Esophagus muscularis mucosa (tissue), 4 donors: Measurements from ENCODE around the gene B9D2. TPM values are rescaled to one million over a fixed set of nuclear protein-coding genes. Genes with fewer than 3 reads are reported as not detected.

ENCODE experiments used
- DNase-seq: peaks from one replicate; pipeline ENCODE4 v3.0.0-alpha.2; 2017; ENCODE audit errors: extremely low spot score
- H3K27ac ChIP-seq, 4 donors: fragments of 200-600 bp; sonication (generic); replicated peaks in 1 of 4; 1 replicate in 3 of 4; 2 replicates in 1 of 4; pipeline ENCODE4 v1.5.1; 2016 to 2019; ENCODE audit warnings: mild to moderate bottlenecking in 1 of 4
- H3K27me3 ChIP-seq, 4 donors: fragments of 200-600 bp; sonication (generic); one replicate each; pipeline versions ENCODE4 v1.5.1 to v1.6.0; 2016 to 2019
- H3K36me3 ChIP-seq, 4 donors: fragments of 200-600 bp; sonication (generic); one replicate each; pipeline ENCODE4 v1.5.1; 2016 to 2019
- H3K4me1 ChIP-seq, 4 donors: fragments of 200-600 bp; sonication (generic); one replicate each; pipeline ENCODE4 v1.5.1; 2016 to 2019
- H3K4me3 ChIP-seq, 4 donors: fragments of 200-600 bp; sonication (generic); 1 replicate in 2 of 4; 2 replicates in 2 of 4; pipeline ENCODE4 v1.5.1; 2016 to 2019; ENCODE audit warnings: mild to moderate bottlenecking in 4 of 4, moderate library complexity in 1 of 4
- H3K9me3 ChIP-seq, 4 donors: fragments of 200-600 bp; sonication (generic); 1 replicate in 3 of 4; 2 replicates in 1 of 4; pipeline ENCODE4 v1.5.1; 2016 to 2019
- EP300 ChIP-seq: sonication (generic); formaldehyde crosslinking; IDR thresholded peaks from one replicate; pipeline ENCODE4 v1.6.1; 2017; ENCODE audit warnings: antibody characterized with exemption
- POLR2A ChIP-seq: fragments of 450-650 bp; IDR thresholded peaks from one replicate; pipeline ENCODE4 v1.6.1; 2017; ENCODE audit warnings: antibody characterized with exemption, moderate library complexity, mild to moderate bottlenecking, low read depth
- POLR2AphosphoS5 ChIP-seq, 2 donors: sonication (generic); formaldehyde crosslinking; IDR thresholded peaks; one replicate each; pipeline ENCODE4 v1.6.1; 2017; ENCODE audit warnings: antibody characterized with exemption in 2 of 2
- WGBS: methylation state at CpG from one replicate; pipeline ENCODE4 v1.1.5; 2018; 5-methylcytosine and 5-hydroxymethylcytosine counted together
- intact Hi-C: fragments of 100-400 bp; cut with DNase I; formaldehyde crosslinking; loops from one replicate; pipeline ENCODE4 v1.15.1; 2023
- total RNA-seq, 4 donors: library from RNA; depleted of rRNA; stranded (reverse); fragments of >200 nt; gene quantifications; one replicate each; pipeline versions ENCODE4 v1.1.0 to v1.2.1, GENCODE V29; 2016
- TF ChIP-seq, protein P1 (sequence below), 3 experiments: fragments of 200-600 bp in 2 of 3; fragments of 450-650 bp in 1 of 3; sonication (generic) in 2 of 3; IDR thresholded peaks; one replicate each; pipeline ENCODE4 v1.5.1; 2017 to 2019; ENCODE audit warnings: antibody characterized with exemption in 3 of 3, mild to moderate bottlenecking in 2 of 3, moderate library complexity in 1 of 3

B9D2 gene
- total RNA-seq, 4 donors from 2014 or later, result 4.9 to 9.3 (median 6.9) TPM

GRCh38 chr19:41341669-41342490 is 22.1 kb downstream of the B9D2 start:
- H3K36me3 ChIP-seq, result peaks cover 20 to 91% (median 72%) of the 10 kb centered on the region in 4 donors
- no peak overlapping the region for H3K4me3 ChIP-seq
- no peak for TF ChIP-seq POLR2AphosphoS5 (IDR thresholded peaks at IDR 0.05)
- TF ChIP-seq EP300, result no peak
- TF ChIP-seq, protein P1, sequence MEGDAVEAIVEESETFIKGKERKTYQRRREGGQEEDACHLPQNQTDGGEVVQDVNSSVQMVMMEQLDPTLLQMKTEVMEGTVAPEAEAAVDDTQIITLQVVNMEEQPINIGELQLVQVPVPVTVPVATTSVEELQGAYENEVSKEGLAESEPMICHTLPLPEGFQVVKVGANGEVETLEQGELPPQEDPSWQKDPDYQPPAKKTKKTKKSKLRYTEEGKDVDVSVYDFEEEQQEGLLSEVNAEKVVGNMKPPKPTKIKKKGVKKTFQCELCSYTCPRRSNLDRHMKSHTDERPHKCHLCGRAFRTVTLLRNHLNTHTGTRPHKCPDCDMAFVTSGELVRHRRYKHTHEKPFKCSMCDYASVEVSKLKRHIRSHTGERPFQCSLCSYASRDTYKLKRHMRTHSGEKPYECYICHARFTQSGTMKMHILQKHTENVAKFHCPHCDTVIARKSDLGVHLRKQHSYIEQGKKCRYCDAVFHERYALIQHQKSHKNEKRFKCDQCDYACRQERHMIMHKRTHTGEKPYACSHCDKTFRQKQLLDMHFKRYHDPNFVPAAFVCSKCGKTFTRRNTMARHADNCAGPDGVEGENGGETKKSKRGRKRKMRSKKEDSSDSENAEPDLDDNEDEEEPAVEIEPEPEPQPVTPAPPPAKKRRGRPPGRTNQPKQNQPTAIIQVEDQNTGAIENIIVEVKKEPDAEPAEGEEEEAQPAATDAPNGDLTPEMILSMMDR (IDR thresholded peaks at IDR 0.05), result no peak
- TF ChIP-seq POLR2A, result no peak
- intact Hi-C loops, result no loop called here
- 90% methylated on average over 20 of the region's 20 CpGs for WGBS
- no peak overlapping the region for H3K27ac ChIP-seq
- no peak for DNase-seq
- peaks cover 0 to 5% (median 0%) of the 10 kb centered on the region in 4 donors for H3K4me1 ChIP-seq
- no peaks in the 10 kb centered on the region for H3K27me3 ChIP-seq
- no peaks in the 10 kb centered on the region for H3K9me3 ChIP-seq

DNA sequence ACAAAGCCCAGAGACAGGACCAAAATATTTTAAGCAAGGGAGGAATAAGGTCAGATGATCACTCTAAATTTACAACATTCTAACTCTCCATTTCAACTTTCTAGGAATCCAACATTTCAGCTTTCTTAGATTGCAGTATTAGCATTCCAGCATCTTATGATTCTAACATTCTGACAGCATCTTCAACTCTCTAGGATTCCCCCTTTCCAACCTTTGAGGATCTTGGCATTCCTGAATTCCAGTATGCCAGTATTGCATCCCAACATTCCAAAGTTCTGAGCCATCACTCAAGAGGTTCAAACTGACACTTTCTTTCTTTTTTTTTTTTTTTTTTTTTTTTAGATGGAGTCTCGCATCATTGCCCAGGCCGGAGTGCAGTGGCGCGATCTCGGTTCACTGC is 24.0 kb downstream of the B9D2 start:
- Histone ChIP-seq H3K27me3 (no peaks in the 10 kb centered on the region), H3K9me3 (no peaks in the 10 kb centered on the region), H3K4me1 (peaks cover 0 to 7% (median 3%) of the 10 kb centered on the region in 4 donors), H3K27ac (no peak overlapping the region), H3K4me3 (no peak overlapping the region), H3K36me3 (peaks cover 20 to 89% (median 60%) of the 10 kb centered on the region in 4 donors)
- DNase-seq, result no peak
- intact Hi-C loops, result no loop called here
- WGBS, result 98% methylated on average over 5 of the region's 5 CpGs
- TF ChIP-seq EP300 (no peak), POLR2A (no peak), POLR2AphosphoS5 (IDR thresholded peaks at IDR 0.05) (no peak)
- TF ChIP-seq, protein P1 (IDR thresholded peaks at IDR 0.05), result no peak

GRCh38 chr19:41335467-41335866 is 28.5 kb downstream of the B9D2 start:
- peaks cover 6 to 71% (median 47%) of the 10 kb centered on the region in 4 donors for H3K36me3 ChIP-seq
- TF ChIP-seq POLR2AphosphoS5 (IDR thresholded peaks at IDR 0.05) (no peak), EP300 (no peak), POLR2A (no peak)
- TF ChIP-seq, protein P1 (IDR thresholded peaks at IDR 0.05), result no peak
- intact Hi-C loops, result no loop called here
- H3K9me3 ChIP-seq, result no peaks in the 10 kb centered on the region
- WGBS, result 97% methylated on average over 9 of the region's 10 CpGs
- no peak overlapping the region for H3K27ac ChIP-seq
- H3K4me1 ChIP-seq, result peaks cover 0 to 8% (median 2%) of the 10 kb centered on the region in 4 donors
- no peak for DNase-seq
- H3K4me3 ChIP-seq, result no peak overlapping the region
- no peaks in the 10 kb centered on the region for H3K27me3 ChIP-seq

- TF ChIP-seq, protein P1 (IDR thresholded peaks at IDR 0.05), result no peak
- TF ChIP-seq POLR2AphosphoS5 (IDR thresholded peaks at IDR 0.05), result no peak
- TF ChIP-seq POLR2A, result no peak
- no peak for TF ChIP-seq EP300
- WGBS, result 70% methylated on average over 5 of the region's 5 CpGs
- H3K4me1 ChIP-seq, result peaks cover 0 to 8% (median 2%) of the 10 kb centered on the region in 4 donors
- no peak overlapping the region for H3K4me3 ChIP-seq
- no peaks in the 10 kb centered on the region for H3K27me3 ChIP-seq
- H3K36me3 ChIP-seq, result peaks cover 6 to 74% (median 47%) of the 10 kb centered on the region in 4 donors
- DNase-seq, result no peak
- intact Hi-C loops, result no loop called here
- peak overlapping the region in 2 of 4 donors; percentile 28 to 58 for H3K27ac ChIP-seq
- H3K9me3 ChIP-seq, result no peaks in the 10 kb centered on the region
Observed at GRCh38 chr19:41334793-41335192, 29.2 kb downstream of the B9D2 start.
